Astrocyte (in vitro differentiated cells and primary cell): Measurements from ENCODE around the gene LY6G6D. TPM values are rescaled to one million over a fixed set of nuclear protein-coding genes. Genes with fewer than 3 reads are reported as not detected.
A peak's percentile ranks its signal among the peaks of the same experiment; 100 is the strongest.

ENCODE experiments used
- DNase-seq: peaks from one replicate; pipeline ENCODE4 v3.0.0-alpha.2; 2010; ENCODE audit warnings: low read depth
- FAIRE-seq: peaks from 2 replicates; lab custom pipeline; 2011; peaks lifted over from hg19 to GRCh38; lab: Jason Lieb, UNC
- H2AFZ ChIP-seq: 2 replicates; pipeline ENCODE4 v1.6.0; 2012; ENCODE audit warnings: low read depth, low read length, inconsistent platforms
- H3K27ac ChIP-seq: 2 replicates; pipeline ENCODE4 v1.5.1; 2011; ENCODE audit warnings: low read depth, low read length, inconsistent platforms
- H3K27me3 ChIP-seq: 2 replicates; pipeline ENCODE4 v1.6.0; 2011; ENCODE audit warnings: low read length, inconsistent platforms; ENCODE audit not compliant: insufficient read depth
- H3K36me3 ChIP-seq: 2 replicates; pipeline ENCODE4 v1.5.1; 2011; ENCODE audit warnings: low read length, inconsistent platforms; ENCODE audit not compliant: insufficient read depth
- H3K4me1 ChIP-seq: 2 replicates; pipeline ENCODE4 v1.5.1; 2011; ENCODE audit warnings: low read length, inconsistent platforms; ENCODE audit not compliant: insufficient read depth
- H3K4me2 ChIP-seq: 2 replicates; pipeline ENCODE4 v1.6.0; 2012; ENCODE audit warnings: low read length, inconsistent platforms
- H3K4me3 ChIP-seq: 2 replicates; pipeline ENCODE4 v1.5.1; 2011; ENCODE audit warnings: low read depth, mild to moderate bottlenecking, low read length, inconsistent platforms; ENCODE audit not compliant: insufficient read depth
- H3K79me2 ChIP-seq: 2 replicates; pipeline ENCODE4 v1.6.0; 2012; ENCODE audit warnings: mild to moderate bottlenecking, low read length, inconsistent platforms; ENCODE audit not compliant: insufficient read depth
- H3K9ac ChIP-seq: 2 replicates; pipeline ENCODE4 v1.6.0; 2012; ENCODE audit warnings: mild to moderate bottlenecking, low read length, inconsistent platforms
- H3K9me3 ChIP-seq: 2 replicates; pipeline ENCODE4 v1.5.1; 2012; ENCODE audit warnings: low read depth, mild to moderate bottlenecking, low read length, inconsistent platforms; ENCODE audit not compliant: insufficient read depth
- H4K20me1 ChIP-seq: 2 replicates; pipeline ENCODE4 v1.6.0; 2012; ENCODE audit warnings: low read length, inconsistent platforms; ENCODE audit not compliant: insufficient read depth
- H3K27ac Mint-ChIP-seq: one replicate; pipeline ENCODE4 v1.8.0; 2021; ENCODE audit warnings: mild to moderate bottlenecking, mixed read lengths; ENCODE audit not compliant: unreplicated experiment
- H3K27me3 Mint-ChIP-seq: one replicate; pipeline ENCODE4 v1.8.0; 2021; ENCODE audit warnings: low read depth, mixed read lengths; ENCODE audit not compliant: unreplicated experiment
- H3K36me3 Mint-ChIP-seq: one replicate; pipeline ENCODE4 v1.8.0; 2021; ENCODE audit warnings: low read depth, mixed read lengths; ENCODE audit not compliant: unreplicated experiment
- H3K4me1 Mint-ChIP-seq: one replicate; pipeline ENCODE4 v1.8.0; 2021; ENCODE audit warnings: low read depth, mixed read lengths; ENCODE audit not compliant: unreplicated experiment
- H3K4me3 Mint-ChIP-seq: one replicate; pipeline ENCODE4 v1.8.0; 2021; ENCODE audit warnings: mild to moderate bottlenecking, moderate library complexity, mixed read lengths; ENCODE audit not compliant: unreplicated experiment
- H3K9me3 Mint-ChIP-seq: one replicate; pipeline ENCODE4 v1.8.0; 2021; ENCODE audit warnings: mild to moderate bottlenecking, mixed read lengths; ENCODE audit not compliant: unreplicated experiment
- CTCF ChIP-seq: IDR thresholded peaks from 2 replicates; pipeline ENCODE4 v1.5.1; 2011; ENCODE audit warnings: low read depth, mild to moderate bottlenecking, inconsistent platforms, low read length, moderate library complexity; ENCODE audit not compliant: insufficient read depth
- EZH2 ChIP-seq: IDR thresholded peaks from 2 replicates; pipeline ENCODE4 v1.6.1; 2012; ENCODE audit warnings: mild to moderate bottlenecking, low read length, inconsistent platforms; ENCODE audit not compliant: insufficient read depth
- total RNA-seq: library from RNA; stranded (reverse); gene quantifications from 2 replicates; pipeline ENCODE4 v1.2.1, GENCODE V29; 2021

Gene LY6G6D
- total RNA-seq, 1 donor from 2014 or later: not detected

- Histone ChIP-seq H3K79me2 (no peaks in the 10 kb centered on the region), H3K9ac (peak within 1 kb of the TSS; percentile 76), H3K36me3 (peaks cover 3% of the 10 kb centered on the region), H3K4me3 (peak within 1 kb of the TSS; percentile 63), H4K20me1 (no peaks in the 10 kb centered on the region), H2AFZ (peak within 1 kb of the TSS; percentile 68), H3K27ac (peak within 1 kb of the TSS; percentile 39), H3K27me3 (no peaks in the 10 kb centered on the region), H3K4me1 (peaks cover 11% of the 10 kb centered on the region), H3K4me2 (peak within 1 kb of the TSS; percentile 96), H3K9me3 (no peaks in the 10 kb centered on the region)
- Mint-ChIP-seq H3K36me3 (peaks cover 11% of the 10 kb centered on the region), H3K27ac (no peak within 1 kb of the TSS), H3K4me3 (peak within 1 kb of the TSS; percentile 51), H3K27me3 (peaks cover 12% of the 10 kb centered on the region), H3K4me1 (peaks cover 7% of the 10 kb centered on the region), H3K9me3 (no peaks in the 10 kb centered on the region)
- TF ChIP-seq CTCF (peak; percentile 57), EZH2 (no peak)
- DNase-seq (peak; percentile 77), FAIRE-seq (peak; percentile 29)
Measured at GRCh38 chr6:31680226-31681134, 34.7 kb upstream of the LY6G6D start, which contains the start of gene LY6G5C. LY6G5C (minus strand) TSS chr6:31681067; CDS start chr6:31680373, 694 bp downstream.

GRCh38 chr6:31681135-31681671 lies 33.9 kb upstream of the LY6G6D start:
- Mint-ChIP-seq H3K4me3 (peak overlapping the region; percentile 51), H3K4me1 (peaks cover 7% of the 10 kb centered on the region), H3K27ac (no peak overlapping the region), H3K36me3 (peaks cover 18% of the 10 kb centered on the region), H3K27me3 (peaks cover 12% of the 10 kb centered on the region), H3K9me3 (no peaks in the 10 kb centered on the region)
- DNase-seq: peak; percentile 10
- Histone ChIP-seq H3K36me3 (peaks cover 3% of the 10 kb centered on the region), H3K9me3 (no peaks in the 10 kb centered on the region), H2AFZ (peak overlapping the region; percentile 68), H4K20me1 (no peaks in the 10 kb centered on the region), H3K27me3 (no peaks in the 10 kb centered on the region), H3K79me2 (no peaks in the 10 kb centered on the region), H3K27ac (peak overlapping the region; percentile 39), H3K4me2 (peak overlapping the region; percentile 96), H3K4me3 (peak overlapping the region; percentile 63), H3K9ac (peak overlapping the region; percentile 76), H3K4me1 (peaks cover 11% of the 10 kb centered on the region)
- no peak for TF ChIP-seq EZH2
- TF ChIP-seq CTCF: no peak
- FAIRE-seq: no peak

- Histone ChIP-seq H3K27me3 (no peaks in the 10 kb centered on the region), H3K9ac (no peak overlapping the region), H2AFZ (no peak overlapping the region), H3K79me2 (no peaks in the 10 kb centered on the region), H3K9me3 (no peaks in the 10 kb centered on the region), H3K27ac (no peak overlapping the region), H4K20me1 (no peaks in the 10 kb centered on the region), H3K4me2 (no peak overlapping the region), H3K36me3 (peaks cover 12% of the 10 kb centered on the region), H3K4me1 (peaks cover 11% of the 10 kb centered on the region), H3K4me3 (no peak overlapping the region)
- no peak overlapping the region for H3K27ac Mint-ChIP-seq
- FAIRE-seq (no peak), DNase-seq (no peak)
- no peak overlapping the region for H3K4me3 Mint-ChIP-seq
- TF ChIP-seq CTCF (no peak), EZH2 (no peak)
- H3K36me3 Mint-ChIP-seq: peaks cover 30% of the 10 kb centered on the region
- H3K4me1 Mint-ChIP-seq: peaks cover 3% of the 10 kb centered on the region
- peaks cover 12% of the 10 kb centered on the region for H3K27me3 Mint-ChIP-seq
- H3K9me3 Mint-ChIP-seq: no peaks in the 10 kb centered on the region
Measured at GRCh38 chr6:31683591-31683990, 31.6 kb upstream of the LY6G6D start.
